ENCODE results near the gene WDR4. TPM values are rescaled to one million over a fixed set of nuclear protein-coding genes. Genes with fewer than 3 reads are reported as not detected.
"Not testable (repeated sequence)": the region's sequence is repeated elsewhere in the genome, so short reads cannot be mapped to it uniquely, and the experiment has no call there.

Gene WDR4
- total RNA-seq, 6 experiments from 2014 or later, result 6.3 to 10.5 (median 8.0) TPM

DNA sequence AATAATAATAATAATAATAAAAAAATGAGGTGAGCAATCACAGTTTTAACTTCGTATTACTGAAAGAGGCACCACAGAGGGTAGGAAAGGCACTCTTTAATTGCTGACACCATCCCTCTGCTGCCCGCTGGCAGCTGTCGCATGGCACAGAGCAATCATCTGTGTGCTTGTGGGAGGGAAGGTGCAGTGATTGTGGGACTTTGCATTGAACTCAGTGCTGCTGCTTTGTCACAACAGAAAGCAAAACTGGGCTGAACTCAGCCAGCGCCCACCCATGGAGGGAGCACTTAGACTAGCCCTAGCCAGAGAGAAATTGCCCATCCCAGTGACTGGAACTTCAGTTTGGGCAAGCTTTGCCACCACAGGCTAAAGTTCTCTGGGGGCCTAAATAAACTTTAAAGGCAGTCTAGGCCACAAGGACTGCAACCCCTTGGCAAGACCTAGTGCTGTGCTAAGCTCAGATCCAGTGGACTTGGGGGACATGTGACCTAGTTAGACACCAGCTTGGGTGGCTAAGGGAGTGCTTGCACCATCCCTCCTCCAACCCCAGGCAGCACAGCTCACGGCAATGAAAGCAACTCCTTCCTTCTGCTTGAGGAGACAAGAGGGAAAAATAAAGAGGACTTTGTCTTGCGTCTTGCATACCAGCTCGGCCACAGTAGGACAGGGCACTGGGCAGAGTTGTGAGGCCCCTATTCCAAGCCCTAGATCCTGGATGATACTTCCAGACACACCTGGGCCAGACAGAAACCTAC is 59.3 kb downstream of the WDR4 start:
- intact Hi-C loops (cut with DNase I), result loop anchor here (5.0 to 10.0 kb wide), 2 partner anchors 165 to 228 kb away; partner anchors contain the start of gene PDE9A (in 1 of the 2)
- DNase-seq (no peak), ATAC-seq (no peak)
- Histone ChIP-seq H3K27me3 (no peaks in the 10 kb centered on the region), H3K4me1 (no peaks in the 10 kb centered on the region), H3K36me3 (no peaks in the 10 kb centered on the region), H3K4me3 (no peak overlapping the region), H3K27ac (no peak overlapping the region), H3K9me3 (no peaks in the 10 kb centered on the region)
- WGBS (ENCODE audit: insufficient coverage, low coverage, low lambda C conversion rate, missing lambda C conversion rate), result 92% methylated on average over 4 of the region's 7 CpGs
- TF ChIP-seq, protein P1, sequence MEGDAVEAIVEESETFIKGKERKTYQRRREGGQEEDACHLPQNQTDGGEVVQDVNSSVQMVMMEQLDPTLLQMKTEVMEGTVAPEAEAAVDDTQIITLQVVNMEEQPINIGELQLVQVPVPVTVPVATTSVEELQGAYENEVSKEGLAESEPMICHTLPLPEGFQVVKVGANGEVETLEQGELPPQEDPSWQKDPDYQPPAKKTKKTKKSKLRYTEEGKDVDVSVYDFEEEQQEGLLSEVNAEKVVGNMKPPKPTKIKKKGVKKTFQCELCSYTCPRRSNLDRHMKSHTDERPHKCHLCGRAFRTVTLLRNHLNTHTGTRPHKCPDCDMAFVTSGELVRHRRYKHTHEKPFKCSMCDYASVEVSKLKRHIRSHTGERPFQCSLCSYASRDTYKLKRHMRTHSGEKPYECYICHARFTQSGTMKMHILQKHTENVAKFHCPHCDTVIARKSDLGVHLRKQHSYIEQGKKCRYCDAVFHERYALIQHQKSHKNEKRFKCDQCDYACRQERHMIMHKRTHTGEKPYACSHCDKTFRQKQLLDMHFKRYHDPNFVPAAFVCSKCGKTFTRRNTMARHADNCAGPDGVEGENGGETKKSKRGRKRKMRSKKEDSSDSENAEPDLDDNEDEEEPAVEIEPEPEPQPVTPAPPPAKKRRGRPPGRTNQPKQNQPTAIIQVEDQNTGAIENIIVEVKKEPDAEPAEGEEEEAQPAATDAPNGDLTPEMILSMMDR (IDR thresholded peaks at IDR 0.05), result no peak
- no peak for TF ChIP-seq POLR2A (IDR thresholded peaks at IDR 0.05)

DNA sequence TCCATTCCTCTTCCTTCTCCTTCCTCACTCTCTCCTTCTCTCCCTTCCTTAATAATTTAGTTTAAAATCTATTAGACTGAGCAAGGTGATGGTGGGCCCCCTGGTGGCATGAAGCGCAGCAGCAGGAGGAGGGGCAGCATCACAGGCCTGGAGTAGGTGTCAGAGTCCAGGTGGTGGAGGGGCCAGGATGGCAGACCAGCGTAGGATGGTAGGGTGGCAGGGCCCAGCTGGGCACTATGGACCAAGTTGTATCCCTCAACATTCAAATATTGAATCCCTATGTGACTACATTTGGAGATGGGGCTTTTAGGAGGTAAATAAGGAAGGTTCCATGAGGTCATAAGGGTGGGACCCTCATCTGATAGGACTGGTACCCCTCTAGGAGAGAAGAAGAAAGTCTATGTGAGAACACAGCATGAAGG is 61.0 kb downstream of the WDR4 start:
- ATAC-seq (peak; percentile 96 to 99 (median 98)), DNase-seq (peak; percentile 72 to 78 (median 74))
- Histone ChIP-seq H3K27ac (no peak overlapping the region), H3K36me3 (no peaks in the 10 kb centered on the region), H3K4me3 (no peak overlapping the region), H3K4me1 (no peaks in the 10 kb centered on the region), H3K9me3 (no peaks in the 10 kb centered on the region), H3K27me3 (no peaks in the 10 kb centered on the region)
- 4% methylated on average over 2 of the region's 2 CpGs for WGBS (ENCODE audit: insufficient coverage, low coverage, low lambda C conversion rate, missing lambda C conversion rate)
- intact Hi-C loops (cut with DNase I), result loop anchor here (5.0 to 10.0 kb wide), 2 partner anchors 164 to 226 kb away; partner anchors contain the start of gene PDE9A (in 1 of the 2)
- TF ChIP-seq, protein P1 (IDR thresholded peaks at IDR 0.05), result peak; percentile 94 to 98 (median 96)
- no peak for TF ChIP-seq POLR2A (IDR thresholded peaks at IDR 0.05)

DNA sequence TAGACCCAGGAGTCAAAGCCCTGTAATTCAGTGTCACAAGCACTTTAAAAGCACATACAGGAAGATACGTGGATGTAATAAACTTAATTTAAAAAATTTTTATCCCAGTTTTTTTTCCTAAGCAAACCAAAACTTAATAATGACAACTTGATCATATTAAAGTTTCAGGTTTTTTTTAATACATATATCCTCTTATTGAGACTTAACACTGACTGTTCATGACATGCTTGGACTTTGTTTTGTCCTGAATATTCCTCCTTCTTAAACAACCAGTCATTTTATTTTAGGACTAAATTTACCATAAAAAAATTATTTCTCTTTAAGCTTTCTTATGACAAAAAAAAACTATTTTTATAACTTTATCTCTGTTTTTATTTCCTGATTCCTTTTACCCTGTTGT is 64.1 kb downstream of the WDR4 start:
- DNase-seq, result no peak

DNA sequence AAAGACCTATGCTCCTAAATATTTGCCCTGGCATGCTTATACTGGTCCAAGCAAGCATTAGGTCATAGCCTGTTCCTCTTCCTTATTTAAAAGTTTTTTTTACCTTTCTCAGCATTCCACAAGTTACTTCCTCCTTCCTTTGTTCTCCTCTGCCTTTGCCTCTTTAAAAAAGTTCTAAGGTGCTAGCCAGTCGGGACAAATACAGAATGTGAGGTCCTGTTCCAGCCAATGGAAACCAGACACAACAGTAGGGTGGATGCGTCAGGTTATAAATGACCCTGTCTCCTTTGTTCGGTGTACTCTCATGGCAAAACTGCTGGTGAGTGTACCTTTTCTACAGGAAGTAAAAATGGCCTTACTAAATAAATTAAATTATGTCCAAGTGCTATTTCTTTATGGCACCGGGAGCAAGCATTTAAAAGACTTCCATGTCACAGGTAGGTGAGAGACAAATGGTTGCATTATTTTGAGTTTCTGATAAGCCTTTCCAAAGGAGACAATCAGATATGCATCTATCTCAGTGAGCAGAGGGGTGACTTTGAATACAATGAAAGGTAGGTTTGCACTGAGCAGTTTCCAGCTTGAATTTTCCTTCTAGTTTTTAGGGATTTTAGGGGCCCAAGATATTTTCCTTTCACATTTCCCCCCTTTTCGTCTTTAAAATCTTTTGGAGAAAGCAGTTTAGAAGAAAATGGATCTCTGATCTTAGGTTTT is 66.7 kb downstream of the WDR4 start:
- H3K9me3 ChIP-seq, ATAC-seq, H3K27me3 ChIP-seq, H3K36me3 ChIP-seq, H3K4me3 ChIP-seq, DNase-seq, H3K27ac ChIP-seq, H3K4me1 ChIP-seq: not testable (repeated sequence)
- intact Hi-C loops (cut with DNase I), result loop anchor here in 1 of 2 donors (10.0 kb wide), 1 partner anchor 158 kb away; the partner anchor contains the start of gene PDE9A
- WGBS (ENCODE audit: insufficient coverage, low coverage, low lambda C conversion rate, missing lambda C conversion rate), result 51% methylated on average over 5 of the region's 5 CpGs

More for the DNA sequence above, 64.1 kb downstream of the WDR4 start:
- H3K4me1 ChIP-seq, result no peaks in the 10 kb centered on the region
- no peaks in the 10 kb centered on the region for H3K36me3 ChIP-seq
- no peaks in the 10 kb centered on the region for H3K9me3 ChIP-seq
- ATAC-seq, result no peak
- 100% methylated on average over 1 of the region's 1 CpG for WGBS (ENCODE audit: insufficient coverage, low coverage, low lambda C conversion rate, missing lambda C conversion rate)
- H3K27ac ChIP-seq, result no peak overlapping the region
- no peak overlapping the region for H3K4me3 ChIP-seq
- no peak for TF ChIP-seq POLR2A (IDR thresholded peaks at IDR 0.05)
- TF ChIP-seq, protein P1 (IDR thresholded peaks at IDR 0.05), result no peak
- no peaks in the 10 kb centered on the region for H3K27me3 ChIP-seq
- intact Hi-C loops (cut with DNase I), result loop anchor here (5.0 to 10.0 kb wide), 2 partner anchors 160 to 223 kb away; partner anchors contain the start of gene PDE9A (in 1 of the 2)
